ENCODE data around the gene EVA1C. TPM values are rescaled to one million over a fixed set of nuclear protein-coding genes. Genes with fewer than 3 reads are reported as not detected.
A peak's percentile ranks its signal among the peaks of the same experiment; 100 is the strongest.
"Not testable (repeated sequence)": the region's sequence is repeated elsewhere in the genome, so short reads cannot be mapped to it uniquely, and the experiment has no call there.

Gene EVA1C
- total RNA-seq, 1 experiment from 2014 or later = 22.2 TPM

DNA sequence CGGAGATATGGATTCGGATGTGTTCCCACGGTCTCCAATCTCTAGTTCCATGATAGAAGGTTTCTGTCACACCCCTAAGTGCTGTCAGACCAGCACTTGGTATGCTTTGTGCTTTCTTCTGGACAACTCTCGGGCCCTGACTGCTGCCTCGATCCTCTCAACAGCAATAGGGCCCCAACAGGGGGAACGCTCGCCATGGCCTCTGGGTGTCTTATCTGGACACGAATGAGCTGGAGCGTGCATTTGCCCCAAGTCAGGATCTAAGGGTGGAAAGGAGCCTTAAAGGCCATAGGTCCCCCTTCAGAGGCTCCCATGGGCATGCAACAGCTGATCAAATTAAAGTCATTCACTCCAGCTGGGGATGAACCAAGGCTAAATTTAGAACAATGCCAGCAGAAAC, 96.1 kb downstream of the EVA1C start:
- CTCF ChIA-PET = no interaction called here
- Mint-ChIP-seq H3K9me3 (ENCODE audit: unreplicated experiment) (no peaks in the 10 kb centered on the region), H3K4me3 (ENCODE audit: unreplicated experiment) (no peak overlapping the region), H3K27ac (ENCODE audit: low read depth, unreplicated experiment) (no peak overlapping the region), H3K36me3 (ENCODE audit: insufficient read depth, unreplicated experiment) (peaks cover 51% of the 10 kb centered on the region), H3K4me1 (ENCODE audit: insufficient read depth, unreplicated experiment) (no peaks in the 10 kb centered on the region), H3K27me3 (ENCODE audit: insufficient read depth, unreplicated experiment) (no peaks in the 10 kb centered on the region)
- POLR2A ChIA-PET = interaction anchor here (1.0 to 1.2 kb wide), 2 partner anchors 10 to 13 kb away, joined by 3 read pairs; no protein-coding TSS in a partner anchor
- TF ChIP-seq, protein P1, sequence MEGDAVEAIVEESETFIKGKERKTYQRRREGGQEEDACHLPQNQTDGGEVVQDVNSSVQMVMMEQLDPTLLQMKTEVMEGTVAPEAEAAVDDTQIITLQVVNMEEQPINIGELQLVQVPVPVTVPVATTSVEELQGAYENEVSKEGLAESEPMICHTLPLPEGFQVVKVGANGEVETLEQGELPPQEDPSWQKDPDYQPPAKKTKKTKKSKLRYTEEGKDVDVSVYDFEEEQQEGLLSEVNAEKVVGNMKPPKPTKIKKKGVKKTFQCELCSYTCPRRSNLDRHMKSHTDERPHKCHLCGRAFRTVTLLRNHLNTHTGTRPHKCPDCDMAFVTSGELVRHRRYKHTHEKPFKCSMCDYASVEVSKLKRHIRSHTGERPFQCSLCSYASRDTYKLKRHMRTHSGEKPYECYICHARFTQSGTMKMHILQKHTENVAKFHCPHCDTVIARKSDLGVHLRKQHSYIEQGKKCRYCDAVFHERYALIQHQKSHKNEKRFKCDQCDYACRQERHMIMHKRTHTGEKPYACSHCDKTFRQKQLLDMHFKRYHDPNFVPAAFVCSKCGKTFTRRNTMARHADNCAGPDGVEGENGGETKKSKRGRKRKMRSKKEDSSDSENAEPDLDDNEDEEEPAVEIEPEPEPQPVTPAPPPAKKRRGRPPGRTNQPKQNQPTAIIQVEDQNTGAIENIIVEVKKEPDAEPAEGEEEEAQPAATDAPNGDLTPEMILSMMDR (IDR thresholded peaks at IDR 0.05; ENCODE audit: unreplicated experiment) = no peak
- DNase-seq (ENCODE audit: unreplicated experiment) = no peak
- intact Hi-C loops (cut with micrococcal nuclease) = no loop called here
- BruUV-seq (replicated peaks) = no TSS peak

DNA sequence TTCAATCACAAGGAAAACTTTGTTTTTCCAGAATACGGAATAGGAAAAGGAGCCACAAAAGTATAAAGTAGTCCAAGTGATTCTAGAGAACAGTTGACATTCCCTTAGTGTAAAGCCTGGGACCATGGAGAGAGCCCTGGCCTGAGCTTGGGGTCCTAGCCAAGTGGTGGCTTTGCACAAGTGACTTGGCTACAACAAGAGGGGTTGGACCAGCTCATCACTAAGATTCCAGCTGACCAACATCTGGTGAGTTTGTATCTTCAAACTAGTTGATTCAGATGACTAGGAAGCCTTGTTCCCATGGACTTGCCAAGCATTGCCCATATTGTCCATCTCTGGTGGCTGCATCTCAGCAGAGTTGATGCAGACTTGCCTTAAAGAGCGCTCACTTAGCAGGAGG, 96.5 kb downstream of the EVA1C start:
- BruUV-seq (replicated peaks); DNase-seq (ENCODE audit: unreplicated experiment); H3K27me3 Mint-ChIP-seq (ENCODE audit: insufficient read depth, unreplicated experiment); H3K9me3 Mint-ChIP-seq (ENCODE audit: unreplicated experiment); H3K27ac Mint-ChIP-seq (ENCODE audit: low read depth, unreplicated experiment); H3K4me3 Mint-ChIP-seq (ENCODE audit: unreplicated experiment); H3K4me1 Mint-ChIP-seq (ENCODE audit: insufficient read depth, unreplicated experiment); intact Hi-C loops (cut with micrococcal nuclease): not testable (repeated sequence)
- POLR2A ChIA-PET = interaction anchor here (1.0 to 1.2 kb wide), 2 partner anchors 10 to 13 kb away, joined by 3 read pairs; no protein-coding TSS in a partner anchor
- H3K36me3 Mint-ChIP-seq (ENCODE audit: insufficient read depth, unreplicated experiment) = peaks cover 47% of the 10 kb centered on the region
- CTCF ChIA-PET = interaction anchor here (0.6 kb wide), 1 partner anchor 60 kb away, joined by 3 read pairs; no protein-coding TSS in a partner anchor

DNA sequence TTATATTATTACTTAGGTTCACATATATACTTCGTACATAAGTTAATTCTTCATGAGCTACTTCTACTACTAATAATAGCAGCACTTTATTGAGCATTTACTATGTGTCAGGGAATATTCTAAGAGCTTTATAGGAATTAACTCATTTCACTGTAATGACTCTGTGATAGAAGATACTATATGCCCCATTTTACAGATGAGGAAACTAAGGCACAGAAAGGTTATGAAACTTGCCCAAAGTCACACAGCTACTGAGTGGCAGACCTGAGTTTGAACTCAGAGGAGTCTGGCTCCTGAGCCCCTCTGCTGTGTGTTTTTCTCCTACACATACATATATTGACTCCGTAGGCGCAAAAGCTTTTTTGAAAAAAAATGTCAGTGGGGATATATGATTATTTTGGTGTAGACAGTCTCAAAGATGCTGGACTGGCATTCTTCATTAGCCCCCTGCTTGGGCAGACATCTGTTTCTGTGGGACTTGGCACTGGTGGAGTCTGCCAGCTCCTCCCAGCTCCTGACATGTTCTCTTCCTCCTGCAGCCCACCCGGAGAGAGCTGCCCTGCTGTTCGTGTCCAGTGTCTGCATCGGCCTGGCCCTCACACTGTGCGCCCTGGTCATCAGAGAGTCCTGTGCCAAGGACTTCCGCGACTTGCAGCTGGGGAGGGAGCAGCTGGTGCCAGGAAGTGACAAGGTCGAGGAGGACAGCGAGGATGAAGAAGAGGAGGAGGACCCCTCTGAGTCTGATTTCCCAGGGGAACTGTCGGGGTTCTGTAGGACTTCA, 102.0 kb downstream of the EVA1C start:
- ChIA-PET POLR2A (interaction anchor here (0.7 to 1.7 kb wide), 3 partner anchors 10 to 116 kb away, joined by 3 to 4 read pairs (median 3); partner anchors contain the start of gene EVA1C), CTCF (interaction anchor here (0.8 to 1.5 kb wide), 2 partner anchors 8 to 86 kb away, joined by 4 read pairs; no protein-coding TSS in a partner anchor)
- Mint-ChIP-seq H3K4me3 (ENCODE audit: unreplicated experiment) (no peak overlapping the region), H3K4me1 (ENCODE audit: insufficient read depth, unreplicated experiment) (no peaks in the 10 kb centered on the region), H3K9me3 (ENCODE audit: unreplicated experiment) (no peaks in the 10 kb centered on the region), H3K36me3 (ENCODE audit: insufficient read depth, unreplicated experiment) (peaks cover 26% of the 10 kb centered on the region), H3K27me3 (ENCODE audit: insufficient read depth, unreplicated experiment) (no peaks in the 10 kb centered on the region), H3K27ac (ENCODE audit: low read depth, unreplicated experiment) (no peak overlapping the region)
- TF ChIP-seq, protein P1 (IDR thresholded peaks at IDR 0.05; ENCODE audit: unreplicated experiment) = no peak
- no TSS peak for BruUV-seq (replicated peaks)
- no peak for DNase-seq (ENCODE audit: unreplicated experiment)
- intact Hi-C loops (cut with micrococcal nuclease) = no loop called here

DNA sequence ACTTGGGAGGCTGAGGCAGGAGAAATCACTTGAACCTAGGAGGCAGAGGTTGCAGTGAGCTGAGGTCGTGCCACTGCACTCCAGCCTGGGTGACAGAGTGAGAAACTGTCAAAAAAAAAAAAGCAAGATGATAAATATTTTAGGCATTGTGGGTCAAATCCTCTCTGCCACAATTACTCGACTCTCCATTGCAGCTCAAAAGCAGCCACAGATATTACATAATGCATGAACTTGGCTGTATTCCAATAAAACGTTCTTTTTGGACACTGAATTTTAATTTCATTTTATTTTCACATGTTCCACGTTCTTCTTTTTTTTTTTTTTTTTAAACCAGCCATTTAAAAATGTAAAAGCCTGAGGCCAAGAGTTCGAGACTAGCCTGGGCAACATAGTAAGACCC, 103.4 kb downstream of the EVA1C start:
- DNase-seq (ENCODE audit: unreplicated experiment) = peak; percentile 51
- H3K36me3 Mint-ChIP-seq (ENCODE audit: insufficient read depth, unreplicated experiment) = peaks cover 16% of the 10 kb centered on the region
- no TSS peak for BruUV-seq (replicated peaks)
- no peaks in the 10 kb centered on the region for H3K9me3 Mint-ChIP-seq (ENCODE audit: unreplicated experiment)
- H3K27ac Mint-ChIP-seq (ENCODE audit: low read depth, unreplicated experiment) = no peak overlapping the region
- intact Hi-C loops (cut with micrococcal nuclease) = no loop called here
- TF ChIP-seq, protein P1 (IDR thresholded peaks at IDR 0.05; ENCODE audit: unreplicated experiment) = no peak
- ChIA-PET CTCF (interaction anchor here (0.9 to 1.5 kb wide), 3 partner anchors 55 to 85 kb away, joined by 4 read pairs; no protein-coding TSS in a partner anchor), POLR2A (interaction anchor here (0.6 to 1.7 kb wide), 4 partner anchors 59 to 122 kb away, joined by 3 to 4 read pairs (median 4); partner anchors contain the start of gene EVA1C)
- H3K27me3 Mint-ChIP-seq (ENCODE audit: insufficient read depth, unreplicated experiment) = no peaks in the 10 kb centered on the region
- H3K4me3 Mint-ChIP-seq (ENCODE audit: unreplicated experiment) = no peak overlapping the region
- H3K4me1 Mint-ChIP-seq (ENCODE audit: insufficient read depth, unreplicated experiment) = peaks cover 3% of the 10 kb centered on the region
